OCI-LY3 (cell line): ENCODE measurements around the gene XCR1.

Experiments used
- H2AFZ ChIP-seq: fragments of 200-600, 300-600 bp; shearing (Covaris generic); 2 replicates; pipeline ENCODE4 v1.6.0; 2014; ENCODE audit warnings: antibody characterized with exemption, low read depth, low read length
- H3K27ac ChIP-seq: fragments of 200-600, 300-600 bp; sonication (generic); 2 replicates; pipeline ENCODE4 v1.5.1; 2014; ENCODE audit warnings: mild to moderate bottlenecking, low read length, moderate library complexity, mixed read lengths
- H3K27me3 ChIP-seq: fragments of 200-600, 300-600 bp; sonication (generic); 2 replicates; pipeline ENCODE4 v1.6.1; 2014; ENCODE audit warnings: low read depth, low read length, mixed read lengths
- H3K36me3 ChIP-seq: fragments of 200-600, 300-600 bp; sonication (generic); replicated peaks from 2 replicates; pipeline ENCODE3; 2014; ENCODE audit warnings: low read depth, low read length, mixed read lengths
- H3K4me1 ChIP-seq: fragments of 300-600, 200-600 bp; sonication (generic); 2 replicates; pipeline ENCODE4 v1.6.1; 2014; ENCODE audit warnings: low read length, mixed read lengths
- H3K4me2 ChIP-seq: fragments of 200-600, 300-600 bp; sonication (generic); 2 replicates; pipeline ENCODE4 v1.6.1; 2014; ENCODE audit warnings: low read length, mixed read lengths
- H3K4me3 ChIP-seq: fragments of 300-600, 200-600 bp; sonication (generic); 2 replicates; pipeline ENCODE4 v1.5.1; 2014; ENCODE audit warnings: antibody characterized with exemption, mild to moderate bottlenecking, low read length, moderate library complexity
- H3K79me2 ChIP-seq: fragments of 300-600, 200-600 bp; shearing (Covaris generic); 2 replicates; pipeline ENCODE4 v1.6.1; 2014; ENCODE audit warnings: mild to moderate bottlenecking, low read length, mixed read lengths
- H3K9ac ChIP-seq: fragments of 300-600, 200-600 bp; shearing (Covaris generic); 2 replicates; pipeline ENCODE4 v1.6.0; 2014; ENCODE audit warnings: mild to moderate bottlenecking, low read length, moderate library complexity
- H3K9me3 ChIP-seq: fragments of 200-600, 300-600 bp; shearing (Covaris generic); 2 replicates; pipeline ENCODE4 v1.6.1; 2014; ENCODE audit warnings: low read length, mixed read lengths; ENCODE audit not compliant: insufficient read depth
- H4K20me1 ChIP-seq: fragments of 200-600, 300-600 bp; sonication (generic); 2 replicates; pipeline ENCODE4 v1.6.1; 2016; ENCODE audit warnings: low read length, mixed read lengths; ENCODE audit not compliant: insufficient read depth
- EZH2phosphoT487 ChIP-seq: fragments of 200-600 bp; shearing (Covaris generic); IDR thresholded peaks from 2 replicates; pipeline ENCODE4 v1.6.1; 2018; ENCODE audit warnings: antibody characterized with exemption, mixed run types, low read depth
- TF ChIP-seq, protein P1 (sequence below): fragments of 200-600, 300-600 bp; sonication (generic); IDR thresholded peaks from 2 replicates; pipeline ENCODE4 v1.5.1; 2014; ENCODE audit warnings: antibody characterized with exemption, low read length, low read depth

XCR1 gene

DNA sequence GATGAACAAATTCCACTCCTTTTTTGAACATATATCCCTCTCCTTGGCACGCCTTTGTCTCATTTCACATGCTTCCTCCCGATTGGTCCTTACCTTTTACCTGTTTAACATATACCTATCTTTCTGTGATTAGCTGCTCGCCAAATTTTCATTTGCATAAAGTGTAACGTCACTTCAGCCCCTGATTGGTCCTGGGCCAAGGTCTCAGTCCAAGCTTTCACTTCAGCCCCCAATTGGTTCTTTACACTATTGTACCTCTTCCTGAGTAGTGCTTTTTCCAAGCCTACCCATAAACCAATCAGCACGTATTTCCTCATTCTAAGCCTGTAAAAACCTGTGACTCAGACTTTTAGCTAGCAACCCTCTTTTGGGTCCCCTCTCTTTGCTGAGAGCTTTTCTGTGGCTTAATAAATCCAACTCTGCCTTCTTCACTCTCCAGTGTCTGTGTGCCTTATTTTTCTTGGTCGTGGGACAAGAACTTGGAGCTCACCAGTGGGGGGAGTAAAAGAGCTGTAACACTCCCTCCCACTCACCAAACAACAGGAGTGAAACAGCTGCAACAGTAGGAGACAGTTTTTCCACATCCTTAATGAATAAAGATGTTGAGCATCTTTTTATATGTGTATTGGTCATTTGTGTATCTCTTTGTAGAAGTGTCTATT lies 584 bp upstream of the XCR1 start:
- Histone ChIP-seq H3K9me3 (peaks cover 34% of the 10 kb centered on the region), H3K27me3 (no peaks in the 10 kb centered on the region; the same call in 1 of the 2 replicates), H3K4me3 (no peak overlapping the region), H3K27ac (no peak overlapping the region), H4K20me1 (no peaks in the 10 kb centered on the region), H3K9ac (no peak overlapping the region), H3K36me3 (peaks cover 8% of the 10 kb centered on the region), H3K79me2 (no peaks in the 10 kb centered on the region), H3K4me1 (peaks cover 9% of the 10 kb centered on the region), H3K4me2 (no peak overlapping the region), H2AFZ (no peak overlapping the region)
- no peak for TF ChIP-seq EZH2phosphoT487
- TF ChIP-seq, protein P1, sequence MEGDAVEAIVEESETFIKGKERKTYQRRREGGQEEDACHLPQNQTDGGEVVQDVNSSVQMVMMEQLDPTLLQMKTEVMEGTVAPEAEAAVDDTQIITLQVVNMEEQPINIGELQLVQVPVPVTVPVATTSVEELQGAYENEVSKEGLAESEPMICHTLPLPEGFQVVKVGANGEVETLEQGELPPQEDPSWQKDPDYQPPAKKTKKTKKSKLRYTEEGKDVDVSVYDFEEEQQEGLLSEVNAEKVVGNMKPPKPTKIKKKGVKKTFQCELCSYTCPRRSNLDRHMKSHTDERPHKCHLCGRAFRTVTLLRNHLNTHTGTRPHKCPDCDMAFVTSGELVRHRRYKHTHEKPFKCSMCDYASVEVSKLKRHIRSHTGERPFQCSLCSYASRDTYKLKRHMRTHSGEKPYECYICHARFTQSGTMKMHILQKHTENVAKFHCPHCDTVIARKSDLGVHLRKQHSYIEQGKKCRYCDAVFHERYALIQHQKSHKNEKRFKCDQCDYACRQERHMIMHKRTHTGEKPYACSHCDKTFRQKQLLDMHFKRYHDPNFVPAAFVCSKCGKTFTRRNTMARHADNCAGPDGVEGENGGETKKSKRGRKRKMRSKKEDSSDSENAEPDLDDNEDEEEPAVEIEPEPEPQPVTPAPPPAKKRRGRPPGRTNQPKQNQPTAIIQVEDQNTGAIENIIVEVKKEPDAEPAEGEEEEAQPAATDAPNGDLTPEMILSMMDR: no peak

DNA sequence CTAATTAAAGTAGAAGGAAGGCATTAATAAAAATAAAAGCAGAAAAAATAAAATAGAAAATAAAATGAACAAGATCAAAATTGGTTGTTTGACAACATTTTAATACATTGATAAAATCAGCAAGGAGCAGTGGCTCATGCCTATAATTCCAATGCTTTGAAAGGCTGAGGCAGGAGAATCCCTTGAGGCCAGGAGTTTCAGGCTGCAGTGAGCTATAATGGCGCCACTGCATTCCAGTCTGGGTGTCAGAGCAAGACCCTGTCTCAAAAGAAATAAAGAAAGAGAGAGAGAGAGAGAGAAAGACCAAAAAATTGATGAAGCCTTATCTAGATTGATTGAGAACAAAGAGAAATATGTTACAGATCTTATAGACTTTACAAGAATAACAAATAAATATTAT lies 2.1 kb downstream of the XCR1 start:
- Histone ChIP-seq H3K4me1 (peaks cover 4% of the 10 kb centered on the region), H3K79me2 (no peaks in the 10 kb centered on the region), H3K27me3 (no peaks in the 10 kb centered on the region; the same call in 1 of the 2 replicates), H3K9me3 (peaks cover 29% of the 10 kb centered on the region), H3K4me3 (no peak overlapping the region), H3K4me2 (no peak overlapping the region), H2AFZ (no peak overlapping the region), H3K36me3 (peaks cover 6% of the 10 kb centered on the region), H3K9ac (no peak overlapping the region), H4K20me1 (no peaks in the 10 kb centered on the region), H3K27ac (no peak overlapping the region)
- no peak for TF ChIP-seq EZH2phosphoT487
- TF ChIP-seq, protein P1: no peak

DNA sequence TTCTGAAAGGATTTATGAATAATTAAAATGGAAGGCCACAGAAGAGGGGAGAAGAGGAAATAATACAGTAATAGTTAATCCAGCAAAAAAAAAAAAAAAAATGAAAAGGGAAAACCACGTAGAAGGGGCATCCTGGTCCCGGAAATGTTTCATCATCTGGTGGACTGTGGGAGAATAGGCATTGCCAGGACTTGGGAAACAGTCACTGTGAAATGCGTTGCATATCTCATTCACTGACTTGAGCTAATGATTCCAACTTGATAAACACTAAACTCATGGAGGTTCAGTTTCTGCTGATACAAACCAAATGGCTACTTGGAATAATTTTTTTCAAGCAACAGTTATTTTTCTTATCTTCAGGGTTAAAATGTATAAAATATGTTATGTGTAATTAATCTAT lies 3.2 kb downstream of the XCR1 start:
- no peak overlapping the region for H3K4me2 ChIP-seq
- no peaks in the 10 kb centered on the region; the same call in 1 of the 2 replicates for H3K27me3 ChIP-seq
- H3K9ac ChIP-seq: no peak overlapping the region
- H3K4me3 ChIP-seq: no peak overlapping the region
- no peaks in the 10 kb centered on the region for H3K79me2 ChIP-seq
- H4K20me1 ChIP-seq: no peaks in the 10 kb centered on the region
- H2AFZ ChIP-seq: no peak overlapping the region
- TF ChIP-seq EZH2phosphoT487: no peak
- TF ChIP-seq, protein P1: no peak
- no peak overlapping the region for H3K27ac ChIP-seq
- peaks cover 23% of the 10 kb centered on the region for H3K9me3 ChIP-seq
- no peaks in the 10 kb centered on the region for H3K4me1 ChIP-seq
- H3K36me3 ChIP-seq: peaks cover 6% of the 10 kb centered on the region

DNA sequence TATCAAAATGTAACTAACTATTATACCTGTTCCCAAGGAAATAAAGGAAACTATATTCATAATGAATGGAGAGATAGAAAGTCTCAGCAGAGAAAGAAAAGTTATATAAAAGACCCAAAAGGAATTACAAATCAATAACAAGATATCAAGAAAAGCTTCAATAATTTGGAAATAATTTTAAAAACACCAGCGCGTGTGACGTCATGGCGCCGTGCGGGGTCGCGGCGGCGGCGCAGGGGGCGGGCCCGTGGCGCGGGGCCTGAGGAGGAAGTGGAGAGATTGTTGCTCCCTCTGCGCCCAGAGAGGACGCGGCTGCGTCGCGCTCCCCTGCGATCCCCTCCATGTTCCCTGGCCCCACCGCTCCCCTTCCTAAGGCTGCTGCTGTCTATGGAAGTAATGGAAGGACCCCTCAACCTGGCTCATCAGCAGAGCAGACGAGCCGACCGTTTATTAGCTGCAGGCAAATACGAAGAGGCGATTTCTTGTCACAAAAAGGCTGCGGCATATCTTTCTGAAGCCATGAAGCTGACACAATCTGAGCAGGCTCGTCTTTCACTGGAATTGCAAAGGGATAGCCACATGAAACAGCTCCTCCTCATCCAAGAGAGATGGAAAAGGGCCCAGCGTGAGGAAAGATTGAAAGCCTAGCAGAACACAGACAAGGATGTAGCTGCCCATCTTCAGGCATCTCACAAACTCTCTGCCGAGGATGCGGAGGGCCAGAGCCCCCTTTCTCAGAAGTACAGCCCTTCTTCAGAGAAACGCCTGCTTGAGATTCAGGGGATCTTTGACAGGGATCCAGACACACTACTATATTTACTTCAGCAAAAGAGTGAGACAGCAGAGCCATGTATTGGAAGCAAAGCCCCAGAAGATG lies 4.1 kb downstream of the XCR1 start:
- TF ChIP-seq, protein P1: no peak
- TF ChIP-seq EZH2phosphoT487: no peak
- peaks cover 6% of the 10 kb centered on the region for H3K36me3 ChIP-seq

More for the DNA sequence above, 4.1 kb downstream of the XCR1 start:
- H3K27ac ChIP-seq: no peak overlapping the region
- no peaks in the 10 kb centered on the region for H3K79me2 ChIP-seq
- no peaks in the 10 kb centered on the region for H3K4me1 ChIP-seq
- peaks cover 13% of the 10 kb centered on the region for H3K9me3 ChIP-seq
- H3K4me2 ChIP-seq: no peak overlapping the region
- no peak overlapping the region for H3K9ac ChIP-seq
- no peaks in the 10 kb centered on the region for H4K20me1 ChIP-seq
- no peak overlapping the region for H2AFZ ChIP-seq
- H3K4me3 ChIP-seq: no peak overlapping the region
- H3K27me3 ChIP-seq: no peaks in the 10 kb centered on the region; the same call in 1 of the 2 replicates
